Stimulated activated CD8-positive, alpha-beta memory T cell treated with anti-CD3 and anti-CD28 coated beads, Interleukin-7, amount 100 ng/mL, for 1 hour (primary cell): Measurements from ENCODE around the gene MKS1.
A peak's percentile ranks its signal among the peaks of the same experiment; 100 is the strongest.

Experiments used
- DNase-seq, 2 donors: peaks; one replicate each; pipeline ENCODE4 v3.0.0-alpha.2; 2020; ENCODE audit warnings: low read depth in 2 of 2

The MKS1 gene

DNA sequence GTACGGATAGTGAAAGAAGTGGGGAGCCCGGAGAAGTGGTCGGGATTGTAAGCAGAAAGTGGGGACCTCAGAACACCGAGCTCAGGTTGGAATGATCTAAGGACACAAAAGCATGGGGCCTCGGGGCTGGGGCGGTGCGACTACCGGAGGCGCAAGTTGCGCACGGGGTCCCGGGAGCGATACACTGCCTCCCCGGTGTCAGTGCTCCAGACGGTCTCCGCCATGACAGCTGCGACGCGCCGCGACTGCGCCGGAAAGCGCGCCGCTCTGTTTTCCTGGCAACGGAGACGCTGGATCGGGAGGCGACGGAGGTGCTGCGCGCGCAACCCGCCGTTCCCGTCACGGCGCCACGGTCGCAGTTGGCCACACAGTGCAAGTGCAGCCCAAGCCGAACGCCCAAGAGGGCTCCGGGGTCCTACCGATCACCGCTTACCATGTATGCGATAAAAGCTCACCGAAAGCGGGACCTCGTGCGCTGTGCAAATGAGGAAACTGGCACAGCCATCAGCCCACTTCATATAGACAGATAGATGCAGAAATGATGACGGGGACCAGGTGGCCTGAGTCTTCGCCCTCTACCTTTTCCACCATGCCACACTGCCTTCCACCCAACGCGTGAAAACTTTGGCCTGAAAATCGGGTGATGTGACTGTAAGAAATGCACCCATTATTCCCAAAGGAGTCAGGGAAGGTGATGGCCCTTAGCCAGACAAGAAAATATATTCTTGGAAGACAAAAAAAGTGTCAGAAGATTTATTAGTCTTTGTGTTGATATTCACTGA is at the start of gene MKS1:
TSS of gene MKS1 (minus strand) at position 249 of the 782 bp plus-strand sequence. CDS start at position 224, 25 bp downstream.
- DNase-seq: peak; percentile 90 to 91

- no peak for DNase-seq
These were observed 49.3 kb upstream of the MKS1 start for GRCh38 chr17:58268326-58268725.

DNA sequence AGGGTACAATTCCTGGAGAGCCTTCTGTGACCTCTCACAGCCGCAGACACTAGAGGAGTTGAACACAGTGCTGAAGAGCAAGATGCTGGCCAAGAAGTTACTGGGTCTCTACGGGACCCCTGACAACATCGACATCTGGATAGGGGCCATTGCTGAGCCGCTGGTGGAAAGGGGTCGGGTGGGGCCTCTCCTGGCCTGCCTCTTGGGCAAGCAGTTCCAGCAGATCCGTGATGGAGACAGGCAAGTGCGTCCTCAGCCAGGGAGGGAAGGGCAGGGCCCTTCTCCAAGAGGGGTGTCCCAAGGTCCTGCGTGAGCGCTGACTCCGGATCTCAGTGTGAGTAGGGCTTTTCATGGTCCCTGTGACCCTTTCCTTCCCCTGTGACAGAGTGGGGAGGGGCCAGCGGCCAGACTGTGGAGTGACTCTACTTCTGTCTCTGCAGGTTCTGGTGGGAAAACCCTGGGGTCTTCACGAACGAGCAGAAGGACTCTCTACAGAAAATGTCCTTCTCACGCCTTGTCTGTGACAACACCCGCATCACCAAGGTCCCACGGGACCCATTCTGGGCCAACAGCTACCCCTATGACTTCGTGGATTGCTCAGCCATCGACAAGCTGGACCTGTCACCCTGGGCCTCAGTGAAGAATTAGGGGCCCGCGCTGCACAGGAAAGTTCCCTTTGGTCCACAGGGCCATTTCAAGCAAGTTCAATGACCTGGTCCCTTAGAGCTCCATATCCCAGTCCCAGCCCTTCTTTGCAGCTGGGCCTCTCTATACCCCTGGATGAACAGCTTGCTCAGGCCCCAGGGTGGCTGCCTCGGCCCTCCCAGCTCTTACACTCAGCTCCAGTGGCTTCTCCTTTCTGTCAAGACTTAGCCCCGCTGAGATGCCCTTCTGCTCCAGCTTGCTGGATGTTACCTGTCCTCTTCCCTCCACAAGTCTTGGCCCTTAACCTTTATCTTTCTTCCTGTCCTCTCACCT is 48.6 kb upstream of the MKS1 start:
- DNase-seq: no peak

GRCh38 chr17:58265902-58266875 is 47.1 kb upstream of the MKS1 start:
- no peak for DNase-seq

DNA sequence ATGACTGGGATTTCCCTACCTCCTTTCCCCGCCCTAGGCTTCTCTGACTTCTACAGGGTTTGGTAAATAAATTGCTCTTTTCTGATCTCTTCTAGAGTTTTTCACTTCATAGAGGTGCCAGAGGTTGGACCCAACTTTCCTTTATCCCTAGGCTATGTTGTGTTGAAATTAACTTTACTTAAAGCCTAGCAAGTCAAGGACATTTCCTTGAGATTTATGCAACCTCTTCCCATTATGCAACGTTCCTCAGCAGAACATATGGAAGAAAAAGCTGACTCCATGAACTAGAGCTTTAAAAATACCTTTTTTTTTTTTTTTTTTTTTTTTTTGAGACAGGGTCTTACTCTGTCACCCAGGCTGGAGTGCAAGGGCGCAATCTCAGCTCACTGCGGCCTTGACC is 46.2 kb upstream of the MKS1 start:
- DNase-seq: no peak

- DNase-seq: no peak
These were observed 45.5 kb upstream of the MKS1 start for GRCh38 chr17:58264407-58265103.

DNA sequence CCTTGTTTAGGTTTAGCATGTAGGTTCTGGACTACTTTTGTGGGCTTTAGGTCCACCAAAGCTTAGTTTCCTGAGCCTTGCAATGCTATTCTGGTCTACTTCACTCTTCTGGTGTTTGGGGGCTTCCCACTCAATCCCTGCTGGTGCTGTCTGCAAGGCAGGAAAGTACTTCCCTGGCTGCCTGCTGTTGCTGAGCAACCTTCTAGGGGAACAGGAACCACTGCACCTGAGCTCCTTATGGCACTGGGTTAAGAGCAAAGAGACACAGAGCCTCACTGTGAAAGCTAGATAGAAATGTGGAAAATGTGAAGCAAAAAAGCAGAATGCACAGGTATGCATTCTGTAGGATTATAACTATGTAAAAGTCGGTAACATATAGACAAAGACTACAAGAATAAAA is 44.7 kb upstream of the MKS1 start:
- DNase-seq: no peak

DNA sequence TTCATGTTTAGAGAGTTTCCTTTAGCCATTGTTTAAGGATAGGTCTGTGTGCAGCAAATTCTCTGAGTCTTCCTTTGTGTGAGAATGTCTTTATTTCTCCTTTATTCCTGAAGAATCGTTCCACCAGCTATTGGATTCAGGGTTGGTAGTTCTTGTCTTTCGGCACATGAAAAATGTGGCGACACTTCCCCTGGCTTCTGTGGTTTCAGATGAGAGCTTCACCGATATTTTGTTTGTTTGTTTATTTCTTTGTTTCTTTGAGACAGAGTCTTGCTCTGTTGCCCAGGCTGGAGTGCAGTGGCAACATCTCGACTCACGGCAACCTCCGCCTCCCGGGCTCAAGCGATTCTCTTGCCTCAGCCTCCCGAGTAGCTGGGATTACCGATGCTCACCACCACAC is 43.1 kb upstream of the MKS1 start:
- no peak for DNase-seq

DNA sequence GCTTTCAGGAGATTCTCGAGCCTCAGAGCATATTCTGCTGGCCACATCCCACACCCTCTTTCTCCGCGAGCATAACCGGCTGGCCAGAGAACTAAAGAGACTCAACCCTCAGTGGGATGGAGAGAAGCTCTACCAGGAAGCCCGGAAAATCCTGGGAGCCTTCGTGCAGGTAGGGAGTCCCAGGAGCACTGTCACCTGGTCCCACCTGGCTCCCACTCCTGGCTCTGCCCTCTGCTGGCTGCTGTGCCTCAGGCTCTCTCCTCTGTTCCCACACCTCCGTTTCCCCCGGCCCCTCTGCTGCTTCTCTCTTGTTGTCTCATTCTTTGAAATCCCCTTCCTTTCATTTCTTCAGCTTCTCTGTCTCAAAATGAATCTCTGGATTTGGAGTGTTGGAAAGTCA is 35.7 kb upstream of the MKS1 start:
- DNase-seq: no peak

- no peak for DNase-seq
These were observed 34.0 kb upstream of the MKS1 start for GRCh38 chr17:58253082-58253481.

DNA sequence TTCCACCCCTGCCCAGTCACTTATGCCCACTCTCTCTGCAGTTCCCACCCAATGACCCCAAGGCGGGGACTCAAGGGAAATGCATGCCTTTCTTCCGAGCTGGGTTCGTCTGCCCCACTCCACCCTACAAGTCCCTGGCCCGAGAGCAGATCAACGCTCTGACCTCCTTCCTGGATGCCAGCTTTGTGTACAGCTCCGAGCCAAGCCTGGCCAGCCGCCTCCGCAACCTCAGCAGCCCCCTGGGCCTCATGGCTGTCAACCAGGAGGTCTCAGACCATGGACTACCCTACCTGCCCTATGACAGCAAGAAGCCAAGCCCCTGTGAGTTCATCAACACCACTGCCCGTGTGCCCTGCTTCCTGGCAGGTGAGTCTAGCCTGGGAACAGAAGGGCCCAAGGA is 33.1 kb upstream of the MKS1 start:
- no peak for DNase-seq

DNA sequence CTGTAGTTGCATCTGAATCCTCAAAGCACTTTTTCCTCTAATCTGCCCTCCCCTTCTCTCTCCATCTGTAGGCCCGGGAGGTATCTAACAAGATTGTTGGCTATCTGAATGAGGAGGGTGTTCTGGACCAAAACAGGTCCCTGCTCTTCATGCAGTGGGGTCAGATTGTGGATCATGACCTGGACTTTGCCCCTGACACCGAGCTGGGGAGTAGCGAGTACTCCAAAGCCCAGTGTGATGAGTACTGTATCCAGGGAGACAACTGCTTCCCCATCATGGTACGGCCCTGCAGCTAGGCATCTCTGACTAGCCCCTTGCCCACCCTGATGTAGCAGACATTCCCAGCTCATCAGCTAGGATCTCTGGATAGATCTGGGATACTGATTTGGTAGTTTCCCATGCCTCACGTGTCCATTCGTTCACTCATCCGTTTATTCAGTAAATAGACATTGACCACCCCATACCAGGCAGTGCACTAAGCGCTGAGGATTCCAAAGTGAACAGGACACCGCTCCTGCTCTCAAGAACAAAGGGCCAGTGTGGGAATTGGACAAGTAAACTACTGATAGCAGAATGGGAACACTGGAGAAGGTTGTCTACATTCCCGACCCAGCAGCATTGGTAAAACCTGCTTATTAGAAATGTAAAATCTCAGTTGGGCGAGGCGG is 31.4 kb upstream of the MKS1 start:
- no peak for DNase-seq

- peak; percentile 41 to 54 for DNase-seq
These were observed 30.4 kb upstream of the MKS1 start for GRCh38 chr17:58249270-58250133.

DNA sequence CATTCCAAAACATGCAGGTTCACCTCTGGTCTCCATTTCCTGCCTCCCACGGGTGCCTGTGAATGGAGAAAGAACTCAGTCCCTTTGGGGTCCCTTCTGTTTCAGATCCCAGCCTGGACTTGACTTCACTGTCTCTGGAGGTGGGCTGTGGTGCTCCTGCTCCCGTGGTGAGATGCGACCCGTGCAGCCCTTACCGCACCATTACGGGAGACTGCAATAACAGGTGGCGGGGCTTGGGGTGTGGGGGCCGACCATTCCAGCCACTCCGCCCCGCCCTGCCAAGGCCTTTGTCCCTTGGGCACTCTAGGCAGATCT is 29.9 kb upstream of the MKS1 start:
- DNase-seq: no peak

- no peak for DNase-seq
These were observed 28.7 kb upstream of the MKS1 start for GRCh38 chr17:58247511-58248363.

- DNase-seq: no peak
These were observed 27.7 kb upstream of the MKS1 start for GRCh38 chr17:58246781-58247180.

DNA sequence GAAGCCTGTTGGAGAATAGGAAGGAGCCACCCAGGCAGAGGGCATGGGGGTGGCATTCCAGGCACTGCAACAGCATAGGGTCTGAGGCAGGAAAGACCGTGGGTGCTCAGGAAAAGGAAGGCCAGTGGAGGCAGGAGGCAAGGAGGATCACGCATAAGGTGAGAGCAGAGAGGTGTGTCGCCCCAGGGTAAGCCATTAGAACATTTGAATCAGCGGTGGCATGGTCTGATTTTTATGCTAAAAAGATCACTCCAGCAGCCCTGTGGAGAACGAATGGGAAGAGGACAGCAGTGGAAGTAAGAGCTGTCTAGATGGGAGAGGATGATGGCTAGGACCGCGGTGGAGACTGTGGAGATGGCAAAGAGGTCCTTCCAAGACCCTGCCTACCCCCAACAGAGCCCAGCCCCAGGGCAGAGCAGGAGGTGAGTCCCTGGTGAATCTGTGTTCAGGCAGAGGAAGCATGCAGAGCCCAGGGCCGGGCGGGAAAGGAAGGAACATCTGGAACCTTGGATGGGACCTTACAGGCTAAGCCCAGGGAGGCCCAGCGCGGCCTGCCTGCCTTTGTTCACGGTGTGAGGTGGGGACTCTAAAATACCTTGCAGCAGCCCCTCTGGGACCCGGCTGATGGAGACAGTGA is 27.2 kb upstream of the MKS1 start:
- DNase-seq: no peak

DNA sequence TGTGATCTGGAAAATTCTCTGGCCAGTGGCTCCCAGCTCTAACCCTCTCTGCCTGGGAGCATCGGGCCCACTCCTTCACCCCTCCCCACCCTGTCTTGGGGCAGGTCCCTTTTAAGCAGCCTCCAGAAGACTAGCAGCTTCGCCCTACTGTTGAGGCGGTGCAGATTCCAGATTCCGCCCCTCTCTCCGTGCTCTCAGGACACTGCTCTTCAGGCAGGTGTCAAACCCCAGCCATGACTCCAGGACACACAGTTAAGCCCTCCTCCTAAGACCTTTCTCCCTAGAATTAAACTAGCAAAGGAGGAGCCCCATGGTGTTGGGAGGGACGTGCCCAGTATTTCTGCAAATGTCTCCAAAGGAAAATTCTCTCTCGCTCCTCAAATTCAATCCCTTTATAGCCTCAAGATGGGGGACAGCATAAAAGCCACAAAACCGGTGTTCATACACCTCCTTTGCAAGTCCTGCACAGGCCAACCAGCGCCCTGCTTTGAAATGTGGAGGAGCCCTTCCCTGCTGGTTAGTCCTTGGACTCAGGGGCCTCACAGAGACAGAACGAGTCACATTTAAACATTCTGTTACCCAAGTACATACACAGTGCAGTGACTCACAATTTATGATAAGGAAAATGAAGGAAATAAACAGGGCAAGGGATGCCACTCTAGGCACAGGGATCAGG is 26.5 kb upstream of the MKS1 start:
- no peak for DNase-seq
